Gastroesophageal sphincter (tissue), 4 donors: ENCODE results near the gene EPHA7. TPM values are rescaled to one million over a fixed set of nuclear protein-coding genes. Genes with fewer than 3 reads are reported as not detected.

ENCODE experiments used
- ATAC-seq: fragments of 150-250 bp; one replicate; pipeline ENCODE4 v1.9.1; 2016; ENCODE audit warnings: mild to moderate bottlenecking, moderate library complexity
- H3K27ac ChIP-seq, 4 donors: fragments of 200-600 bp; sonication (generic) in 3 of 4; 1 replicate in 3 of 4; 2 replicates in 1 of 4; pipeline ENCODE4 v1.5.1; 2016 to 2019
- H3K27me3 ChIP-seq: fragments of 200-600 bp; sonication (generic); one replicate; pipeline ENCODE4 v1.5.1; 2019
- H3K36me3 ChIP-seq, 2 donors: fragments of 200-600 bp; sonication (generic); one replicate each; pipeline ENCODE4 v1.5.1; 2019; ENCODE audit warnings: control low read depth in 1 of 2
- H3K4me1 ChIP-seq, 3 donors: fragments of 200-600 bp; sonication (generic); 1 replicate in 2 of 3; 2 replicates in 1 of 3; pipeline ENCODE4 v1.5.1; 2016 to 2019; ENCODE audit warnings: control low read depth in 2 of 3
- H3K4me3 ChIP-seq, 2 donors: fragments of 200-600 bp; sonication (generic); one replicate each; pipeline ENCODE4 v1.5.1; 2019; ENCODE audit warnings: mild to moderate bottlenecking in 1 of 2, moderate library complexity in 1 of 2
- H3K9me3 ChIP-seq, 3 donors: fragments of 200-600 bp; sonication (generic); one replicate each; pipeline ENCODE4 v1.5.1; 2017 to 2019; ENCODE audit warnings: control low read depth in 2 of 3
- CTCF ChIP-seq, 4 experiments: fragments of 200-600 bp in 2 of 4; fragments of 450-650 bp in 2 of 4; sonication (generic) in 1 of 4; IDR thresholded peaks; one replicate each; pipeline ENCODE4 v1.5.1; 2017 to 2019; ENCODE audit warnings: antibody characterized with exemption in 4 of 4, mild to moderate bottlenecking in 2 of 4, moderate library complexity in 2 of 4
- EP300 ChIP-seq: sonication (generic); formaldehyde crosslinking; IDR thresholded peaks from one replicate; pipeline ENCODE4 v1.6.1; 2017; ENCODE audit warnings: antibody characterized with exemption, mild to moderate bottlenecking
- POLR2A ChIP-seq, 2 donors: fragments of 450-650 bp; IDR thresholded peaks; one replicate each; pipeline ENCODE4 v1.6.1; 2017; ENCODE audit warnings: antibody characterized with exemption in 2 of 2, mild to moderate bottlenecking in 2 of 2, moderate library complexity in 1 of 2
- POLR2AphosphoS5 ChIP-seq: sonication (generic); formaldehyde crosslinking; IDR thresholded peaks from one replicate; pipeline ENCODE4 v1.6.1; 2017; ENCODE audit warnings: antibody characterized with exemption
- WGBS, 2 donors: methylation state at CpG; one replicate each; pipeline ENCODE4 v1.1.5; 2018; ENCODE audit warnings: low coverage in 1 of 2; 5-methylcytosine and 5-hydroxymethylcytosine counted together
- total RNA-seq, 4 donors: library from RNA; depleted of rRNA; stranded (reverse); fragments of >200 nt; gene quantifications; one replicate each; pipeline ENCODE4 v1.1.0, GENCODE V29; 2016

Gene EPHA7
- total RNA-seq, 4 donors from 2014 or later, result 71.6 to 210 (median 175) TPM

- H3K27ac ChIP-seq, result no peak overlapping the region
- H3K27me3 ChIP-seq, result no peaks in the 10 kb centered on the region
- H3K36me3 ChIP-seq, result no peaks in the 10 kb centered on the region
- no peaks in the 10 kb centered on the region for H3K9me3 ChIP-seq
- ATAC-seq, result no peak
- no peak overlapping the region for H3K4me3 ChIP-seq
- peaks cover 0 to 10% (median 0%) of the 10 kb centered on the region in 3 donors for H3K4me1 ChIP-seq
- no peak for TF ChIP-seq POLR2A (IDR thresholded peaks at IDR 0.05)
- TF ChIP-seq EP300, result no peak
- TF ChIP-seq POLR2AphosphoS5, result no peak
- no peak for TF ChIP-seq CTCF (IDR thresholded peaks at IDR 0.05)
- 86 to 93% methylated on average over 1 of the region's 1 CpG for WGBS, 2 donors
Measured at GRCh38 chr6:93226822-93227221, 192.5 kb downstream of the EPHA7 start.

GRCh38 chr6:93222071-93222851 lies 197.1 kb downstream of the EPHA7 start:
- no peak for ATAC-seq
- H3K4me1 ChIP-seq, result peaks cover 0 to 10% (median 0%) of the 10 kb centered on the region in 3 donors
- WGBS, 2 donors, result 54 to 70% methylated on average over 4 of the region's 4 CpGs
- no peak for TF ChIP-seq POLR2A (IDR thresholded peaks at IDR 0.05)
- TF ChIP-seq CTCF (IDR thresholded peaks at IDR 0.05), result no peak
- TF ChIP-seq POLR2AphosphoS5, result no peak
- no peak for TF ChIP-seq EP300
- no peaks in the 10 kb centered on the region for H3K9me3 ChIP-seq
- H3K36me3 ChIP-seq, result no peaks in the 10 kb centered on the region
- H3K4me3 ChIP-seq, result no peak overlapping the region
- H3K27ac ChIP-seq, result no peak overlapping the region
- no peaks in the 10 kb centered on the region for H3K27me3 ChIP-seq

- H3K4me1 ChIP-seq, result peaks cover 0 to 10% (median 0%) of the 10 kb centered on the region in 3 donors
- 90% methylated on average over 1 of the region's 1 CpG; no CpG with 5 or more reads in 1 of the 2 donors for WGBS, 2 donors
- H3K4me3 ChIP-seq, result no peak overlapping the region
Measured at GRCh38 chr6:93219447-93219846, 199.9 kb downstream of the EPHA7 start.

GRCh38 chr6:93218096-93218495 lies 201.3 kb downstream of the EPHA7 start:
- Histone ChIP-seq H3K9me3 (no peaks in the 10 kb centered on the region), H3K4me3 (no peak overlapping the region), H3K27me3 (no peaks in the 10 kb centered on the region), H3K4me1 (peaks cover 0 to 10% (median 0%) of the 10 kb centered on the region in 3 donors), H3K27ac (no peak overlapping the region), H3K36me3 (no peaks in the 10 kb centered on the region)
- TF ChIP-seq POLR2A (IDR thresholded peaks at IDR 0.05) (no peak), CTCF (IDR thresholded peaks at IDR 0.05) (no peak), EP300 (no peak), POLR2AphosphoS5 (no peak)
- WGBS, 2 donors, result 31 to 32% methylated on average over 2 of the region's 2 CpGs
- no peak for ATAC-seq

More at GRCh38 chr6:93219447-93219846, 199.9 kb downstream of the EPHA7 start:
- Histone ChIP-seq H3K36me3 (no peaks in the 10 kb centered on the region), H3K27me3 (no peaks in the 10 kb centered on the region), H3K27ac (no peak overlapping the region), H3K9me3 (no peaks in the 10 kb centered on the region)
- no peak for ATAC-seq
- no peak for TF ChIP-seq POLR2A (IDR thresholded peaks at IDR 0.05)
- TF ChIP-seq CTCF (IDR thresholded peaks at IDR 0.05), result no peak
- no peak for TF ChIP-seq EP300
- no peak for TF ChIP-seq POLR2AphosphoS5

GRCh38 chr6:93213028-93213427 lies 206.3 kb downstream of the EPHA7 start:
- no CpG with 5 or more reads among the region's 2 CpGs for WGBS, 2 donors
- Histone ChIP-seq H3K36me3 (no peaks in the 10 kb centered on the region), H3K4me3 (no peak overlapping the region), H3K4me1 (peaks cover 0 to 23% (median 3%) of the 10 kb centered on the region in 3 donors), H3K27ac (no peak overlapping the region), H3K9me3 (no peaks in the 10 kb centered on the region), H3K27me3 (no peaks in the 10 kb centered on the region)
- TF ChIP-seq EP300 (no peak), CTCF (IDR thresholded peaks at IDR 0.05) (no peak), POLR2AphosphoS5 (no peak), POLR2A (IDR thresholded peaks at IDR 0.05) (no peak)
- ATAC-seq, result no peak
